NOMO-1 (cell line): ENCODE results near the gene GRIK4.
A peak's percentile ranks its signal among the peaks of the same experiment; 100 is the strongest.
"Not testable (repeated sequence)": the region's sequence is repeated elsewhere in the genome, so short reads cannot be mapped to it uniquely, and the experiment has no call there.

Source experiments
- DNase-seq, 2 experiments: peaks; one replicate each; lab custom pipeline; 2025; ENCODE audit not compliant: unreplicated experiment in 2 of 2; lab: John Stamatoyannopoulos, UW

GRIK4 gene

GRCh38 chr11:121006922-121007321 lies 495.4 kb downstream of the GRIK4 start:
- no peak for DNase-seq

- no peak for DNase-seq
Observed at GRCh38 chr11:121008551-121008950, 497.0 kb downstream of the GRIK4 start.

GRCh38 chr11:121012091-121012490 lies 500.5 kb downstream of the GRIK4 start:
- no peak for DNase-seq

GRCh38 chr11:121018746-121019145 lies 507.2 kb downstream of the GRIK4 start:
- DNase-seq, result no peak

GRCh38 chr11:121021718-121022117 lies 510.2 kb downstream of the GRIK4 start:
- DNase-seq, result not testable (repeated sequence)

GRCh38 chr11:121023848-121024751 lies 512.6 kb downstream of the GRIK4 start, which contains the start of gene TBCEL:
Gene TBCEL, plus strand, starts transcription at chr11:121024102. Its CDS starts 21,589 bp downstream, at chr11:121045691.
- peak; percentile 43 to 60 for DNase-seq

GRCh38 chr11:121024989-121025388 lies 513.4 kb downstream of the GRIK4 start:
- DNase-seq, result no peak

GRCh38 chr11:121029153-121029552 lies 517.6 kb downstream of the GRIK4 start:
- DNase-seq, result no peak

GRCh38 chr11:121029813-121030445 lies 518.4 kb downstream of the GRIK4 start:
- DNase-seq, result no peak

- no peak for DNase-seq
Observed at GRCh38 chr11:121031167-121031566, 519.6 kb downstream of the GRIK4 start.

- DNase-seq, result not testable (repeated sequence)
Observed at GRCh38 chr11:121031648-121032047, 520.1 kb downstream of the GRIK4 start.

- DNase-seq, result no peak
Observed at GRCh38 chr11:121032546-121032945, 521.0 kb downstream of the GRIK4 start.

GRCh38 chr11:121033635-121034034 lies 522.1 kb downstream of the GRIK4 start:
- DNase-seq, result no peak

- no peak for DNase-seq
Observed at GRCh38 chr11:121035169-121035755, 523.7 kb downstream of the GRIK4 start.

GRCh38 chr11:121035780-121036179 lies 524.2 kb downstream of the GRIK4 start:
- DNase-seq, result no peak

GRCh38 chr11:121037016-121037415 lies 525.5 kb downstream of the GRIK4 start:
- DNase-seq, result no peak
